ENCODE data around the gene SRRM5.

DNA sequence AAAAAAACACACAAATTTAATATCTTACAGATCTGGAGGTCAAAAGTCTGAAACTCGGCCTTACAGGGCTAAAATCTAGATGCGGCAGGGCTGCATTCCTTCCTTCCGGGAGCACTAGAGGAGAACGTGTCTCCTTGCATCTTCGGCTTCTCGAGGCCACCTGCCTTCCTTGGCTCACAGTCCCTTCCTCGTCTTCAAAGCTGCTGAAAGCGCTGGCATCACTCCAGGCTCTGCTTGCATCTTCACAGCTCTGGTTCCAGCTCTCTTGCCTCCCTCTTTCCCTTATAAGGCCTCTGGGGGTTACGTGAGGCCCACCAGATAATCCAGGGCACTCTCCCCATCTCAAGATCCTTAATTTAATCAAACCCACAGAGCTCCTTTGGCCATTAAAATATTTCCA, 47.1 kb upstream of the SRRM5 start:
- no peak for TF ChIP-seq CTCF (IDR thresholded peaks at IDR 0.05; ENCODE audit: low read depth, low read length, poor library complexity, severe bottlenecking)
- TF ChIP-seq EZH2phosphoT487 (IDR thresholded peaks at IDR 0.05; ENCODE audit: borderline replicate concordance, low read length) = no peak

Data from DOHH2 (cell line).